HG02852 (cell line): ENCODE measurements around the gene NOL4L.

Experiments
- ATAC-seq: cut with Tn5 transposase; IDR thresholded peaks from one replicate; pipeline ENCODE4 v1.9.1; 2021; ENCODE audit warnings: mild to moderate bottlenecking, moderate library complexity; ENCODE audit not compliant: unreplicated experiment

Gene NOL4L

GRCh38 chr20:32463642-32464400, 121.3 kb downstream of the NOL4L start:
- ATAC-seq, result no peak

GRCh38 chr20:32462900-32463641, 122.1 kb downstream of the NOL4L start:
- ATAC-seq, result no peak

GRCh38 chr20:32461836-32462600, 123.1 kb downstream of the NOL4L start:
- no peak for ATAC-seq

GRCh38 chr20:32460683-32461320, 124.3 kb downstream of the NOL4L start:
- ATAC-seq, result no peak

- ATAC-seq, result no peak
These were observed 124.9 kb downstream of the NOL4L start for GRCh38 chr20:32460231-32460630.

GRCh38 chr20:32458837-32459220, 126.3 kb downstream of the NOL4L start:
- no peak for ATAC-seq

- ATAC-seq, result no peak
These were observed 126.9 kb downstream of the NOL4L start for GRCh38 chr20:32458061-32458836.

GRCh38 chr20:32457479-32457986, 127.6 kb downstream of the NOL4L start:
- ATAC-seq, result no peak

- ATAC-seq, result no peak
These were observed 128.2 kb downstream of the NOL4L start for GRCh38 chr20:32456869-32457478.

GRCh38 chr20:32455901-32456701, 129.0 kb downstream of the NOL4L start:
- ATAC-seq, result no peak

GRCh38 chr20:32455171-32455900, 129.8 kb downstream of the NOL4L start:
- ATAC-seq, result no peak

- no peak for ATAC-seq
These were observed 130.7 kb downstream of the NOL4L start for GRCh38 chr20:32454164-32455145.

GRCh38 chr20:32453467-32454163, 131.5 kb downstream of the NOL4L start:
- ATAC-seq, result no peak

- ATAC-seq, result no peak
These were observed 132.2 kb downstream of the NOL4L start for GRCh38 chr20:32452776-32453466.

- no peak for ATAC-seq
These were observed 133.3 kb downstream of the NOL4L start for GRCh38 chr20:32451682-32452461.
